NCI-H2196 (cell line): Measurements from ENCODE around the gene CNTN5.
"Not testable (repeated sequence)": the region's sequence is repeated elsewhere in the genome, so short reads cannot be mapped to it uniquely, and the experiment has no call there.

ENCODE experiments used
- DNase-seq: peaks from one replicate; lab custom pipeline; 2025; ENCODE audit not compliant: unreplicated experiment; lab: John Stamatoyannopoulos, UW

The CNTN5 gene

GRCh38 chr11:99020352-99021225, at the start of gene CNTN5:
Gene CNTN5, plus strand, starts transcription at chr11:99020949.
- no peak for DNase-seq

- no peak for DNase-seq
Measured at GRCh38 chr11:98979205-98979604, 41.5 kb upstream of the CNTN5 start.

GRCh38 chr11:99015634-99016454, 4.9 kb upstream of the CNTN5 start:
- peak; percentile 44 for DNase-seq

- DNase-seq = no peak
Measured at GRCh38 chr11:99019696-99020095, 1.1 kb upstream of the CNTN5 start.

- DNase-seq = no peak
Measured at GRCh38 chr11:99037057-99037456, 16.3 kb downstream of the CNTN5 start.

GRCh38 chr11:99063331-99063730, 42.6 kb downstream of the CNTN5 start:
- no peak for DNase-seq

GRCh38 chr11:99065121-99065520, 44.4 kb downstream of the CNTN5 start:
- DNase-seq = no peak

- DNase-seq = no peak
Measured at GRCh38 chr11:99066618-99067317, 46.0 kb downstream of the CNTN5 start.

- no peak for DNase-seq
Measured at GRCh38 chr11:99068832-99069231, 48.1 kb downstream of the CNTN5 start.

GRCh38 chr11:99069856-99070444, 49.2 kb downstream of the CNTN5 start:
- no peak for DNase-seq

GRCh38 chr11:99079576-99079975, 58.8 kb downstream of the CNTN5 start:
- no peak for DNase-seq

- DNase-seq = no peak
Measured at GRCh38 chr11:99080154-99080553, 59.4 kb downstream of the CNTN5 start.

- DNase-seq = no peak
Measured at GRCh38 chr11:99098258-99098657, 77.5 kb downstream of the CNTN5 start.

GRCh38 chr11:99098751-99099150, 78.0 kb downstream of the CNTN5 start:
- DNase-seq = no peak

GRCh38 chr11:99117603-99118002, 96.9 kb downstream of the CNTN5 start:
- no peak for DNase-seq

- not testable (repeated sequence) for DNase-seq
Measured at GRCh38 chr11:99133862-99134261, 113.1 kb downstream of the CNTN5 start.

GRCh38 chr11:99135508-99135907, 114.8 kb downstream of the CNTN5 start:
- DNase-seq = no peak

GRCh38 chr11:99142237-99142636, 121.5 kb downstream of the CNTN5 start:
- no peak for DNase-seq

- DNase-seq = no peak
Measured at GRCh38 chr11:99148352-99148751, 127.6 kb downstream of the CNTN5 start.

- no peak for DNase-seq
Measured at GRCh38 chr11:99154277-99154676, 133.5 kb downstream of the CNTN5 start.

- no peak for DNase-seq
Measured at GRCh38 chr11:99160447-99160846, 139.7 kb downstream of the CNTN5 start.
